Naive thymus-derived CD8-positive, alpha-beta T cell (primary cell): ENCODE results near the gene RABIF. TPM values are rescaled to one million over a fixed set of nuclear protein-coding genes. Genes with fewer than 3 reads are reported as not detected.

ENCODE experiments used
- ATAC-seq, 2 donors: fragments of 150-1000 bp; cut with Tn5 transposase in 1 of 2; sonication (Bioruptor Pico), chemical (Tn5 transposase) in 1 of 2; 1 replicate in 1 of 2; 2 replicates in 1 of 2; pipeline ENCODE4 v1.10.0; 2021; ENCODE audit warnings: mild to moderate bottlenecking in 2 of 2, moderate library complexity in 2 of 2
- POLR2A ChIA-PET: fragments of 350-600 bp; sonication (Branson Sonifier 250); formaldehyde crosslinking; loops from one replicate; lab custom pipeline; 2021; ENCODE audit warnings: antibody characterized with exemption; lab: Charles Lee
- DNase-seq, 10 donors: peaks; one replicate each; pipeline versions ENCODE4 v3.0.0 to v3.0.0-alpha.2; 2020 to 2022
- H3K27ac Mint-ChIP-seq, 10 donors: one replicate each; pipeline ENCODE4 v1.8.0; 2020 to 2022; ENCODE audit warnings: mild to moderate bottlenecking in 10 of 10, mixed read lengths in 10 of 10, moderate library complexity in 4 of 10, inconsistent platforms in 1 of 10
- H3K27me3 Mint-ChIP-seq, 5 donors: one replicate each; pipeline ENCODE4 v1.8.0; 2021 to 2022; ENCODE audit warnings: mixed read lengths in 5 of 5
- H3K36me3 Mint-ChIP-seq, 3 donors: one replicate each; pipeline ENCODE4 v1.8.0; 2020 to 2022; ENCODE audit warnings: mixed read lengths in 3 of 3, mild to moderate bottlenecking in 2 of 3, inconsistent platforms in 1 of 3
- H3K4me1 Mint-ChIP-seq, 4 donors: one replicate each; pipeline ENCODE4 v1.8.0; 2021 to 2022; ENCODE audit warnings: mixed read lengths in 4 of 4
- H3K4me3 Mint-ChIP-seq, 10 donors: one replicate each; pipeline ENCODE4 v1.8.0; 2020 to 2022; ENCODE audit warnings: mild to moderate bottlenecking in 10 of 10, mixed read lengths in 10 of 10, moderate library complexity in 6 of 10, inconsistent platforms in 1 of 10
- H3K9me3 Mint-ChIP-seq, 9 donors: one replicate each; pipeline ENCODE4 v1.8.0; 2020 to 2022; ENCODE audit warnings: mixed read lengths in 9 of 9, mild to moderate bottlenecking in 3 of 9, inconsistent platforms in 1 of 9, moderate library complexity in 1 of 9
- polyA plus RNA-seq, 3 donors: library from polyadenylated mRNA; unstranded; fragments of 300-500 nt; fragmentation: Illumina TruSeq; gene quantifications; one replicate each; pipeline ENCODE4 v1.2.3, GENCODE V29; 2021
- total RNA-seq, 8 experiments: library from RNA in 2 of 8; stranded (reverse) in 2 of 8; gene quantifications; one replicate each; pipeline ENCODE4 v1.2.3 and lab custom pipeline; 2021 to 2026

RABIF gene
- total and polyA plus RNA-seq, 5 experiments from 2014 or later: 13.8 to 20.3 (median 15.1) TPM

GRCh38 chr1:202862679-202863560 lies 26.0 kb downstream of the RABIF start:
- DNase-seq (no peak), ATAC-seq (no peak)
- peaks cover 9 to 17% (median 15%) of the 10 kb centered on the region in 4 donors for H3K4me1 Mint-ChIP-seq
- peaks cover 33 to 85% (median 48%) of the 10 kb centered on the region in 5 donors for H3K27me3 Mint-ChIP-seq
- no peaks in the 10 kb centered on the region for H3K36me3 Mint-ChIP-seq
- POLR2A ChIA-PET: no interaction called here
- no peaks in the 10 kb centered on the region for H3K9me3 Mint-ChIP-seq
- H3K4me3 Mint-ChIP-seq: peak overlapping the region in 7 of 10 donors; percentile 40 to 89 (median 85)
- no peak overlapping the region for H3K27ac Mint-ChIP-seq

DNA sequence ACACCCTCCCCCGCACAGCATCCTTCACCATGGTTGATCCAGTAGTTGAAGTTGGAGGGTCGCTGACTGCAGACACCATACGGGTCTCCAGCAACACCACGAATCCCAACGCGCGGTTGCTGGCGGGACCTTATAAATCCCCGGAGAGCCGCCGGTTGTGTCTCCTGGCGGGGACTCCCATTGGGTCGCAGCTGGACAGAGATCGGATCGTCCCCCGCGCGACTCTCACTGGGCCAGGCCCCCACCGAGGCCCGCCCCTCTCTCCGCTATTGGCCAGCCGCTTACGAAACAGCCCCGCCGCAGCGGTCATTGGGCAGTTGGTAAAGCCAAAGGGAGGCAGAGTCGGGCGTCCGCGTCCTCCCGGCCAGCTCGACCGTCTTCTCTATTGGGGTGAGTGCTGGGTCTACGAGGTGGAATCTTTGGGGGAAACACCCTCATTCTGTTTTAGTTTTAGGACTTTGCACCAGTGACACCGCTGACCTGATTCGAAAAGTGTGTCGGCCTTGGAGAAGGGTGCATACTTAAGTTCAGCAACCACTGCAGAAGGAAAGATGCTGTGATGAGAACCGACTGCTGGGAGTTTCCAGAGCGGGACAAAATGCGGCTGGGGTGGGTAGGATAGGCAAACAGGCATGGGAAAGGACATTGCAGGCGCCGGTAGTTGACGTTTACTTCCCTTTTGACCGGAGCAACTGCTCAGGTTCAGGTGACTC lies 27.4 kb downstream of the RABIF start:
- H3K4me1 Mint-ChIP-seq: peaks cover 9 to 17% (median 15%) of the 10 kb centered on the region in 4 donors
- ATAC-seq (peak; percentile 44 to 73), DNase-seq (peak in 5 of 10 donors; percentile 7 to 27 (median 15))
- H3K27ac Mint-ChIP-seq: no peak overlapping the region
- H3K36me3 Mint-ChIP-seq: no peaks in the 10 kb centered on the region
- H3K27me3 Mint-ChIP-seq: peaks cover 33 to 79% (median 45%) of the 10 kb centered on the region in 5 donors
- POLR2A ChIA-PET: no interaction called here
- no peaks in the 10 kb centered on the region for H3K9me3 Mint-ChIP-seq
- peak overlapping the region; percentile 75 to 89 (median 83) for H3K4me3 Mint-ChIP-seq

DNA sequence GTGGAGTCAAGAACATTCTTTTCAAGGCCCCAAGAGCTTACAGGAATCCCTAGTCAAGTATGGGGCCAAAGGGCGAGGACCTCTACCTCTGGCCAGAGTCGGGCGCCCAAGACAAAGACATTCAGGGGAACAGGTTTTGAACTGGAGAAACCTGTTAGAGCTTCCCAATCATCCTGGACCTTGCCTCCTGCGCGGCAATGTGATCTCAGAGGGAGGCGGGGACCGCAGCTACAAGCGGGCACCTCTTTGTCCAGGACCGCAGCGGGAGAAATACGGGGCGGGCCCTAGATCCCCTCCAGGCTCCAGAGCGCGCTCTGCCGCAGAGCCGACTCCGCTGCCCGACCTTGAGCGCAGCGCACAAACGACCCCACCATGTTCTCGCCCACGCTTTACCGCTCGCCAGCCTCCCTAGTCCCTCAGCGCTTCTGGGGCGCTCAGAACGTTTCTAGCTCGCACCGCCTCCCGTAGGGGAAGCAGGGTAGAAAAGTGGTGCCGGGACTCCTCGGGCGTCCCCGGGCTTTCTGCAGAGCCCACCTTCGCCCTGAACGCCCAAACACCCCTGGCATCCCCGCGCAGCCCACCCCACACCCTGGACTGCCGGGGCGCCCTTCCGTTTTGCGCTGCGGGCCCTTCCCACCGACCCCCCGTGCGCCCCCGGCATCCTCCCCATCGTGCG lies 28.1 kb downstream of the RABIF start:
- peak overlapping the region in 1 of 10 donors; percentile 38 for H3K27ac Mint-ChIP-seq
- H3K27me3 Mint-ChIP-seq: peaks cover 29 to 73% (median 42%) of the 10 kb centered on the region in 5 donors
- H3K36me3 Mint-ChIP-seq: no peaks in the 10 kb centered on the region

DNA sequence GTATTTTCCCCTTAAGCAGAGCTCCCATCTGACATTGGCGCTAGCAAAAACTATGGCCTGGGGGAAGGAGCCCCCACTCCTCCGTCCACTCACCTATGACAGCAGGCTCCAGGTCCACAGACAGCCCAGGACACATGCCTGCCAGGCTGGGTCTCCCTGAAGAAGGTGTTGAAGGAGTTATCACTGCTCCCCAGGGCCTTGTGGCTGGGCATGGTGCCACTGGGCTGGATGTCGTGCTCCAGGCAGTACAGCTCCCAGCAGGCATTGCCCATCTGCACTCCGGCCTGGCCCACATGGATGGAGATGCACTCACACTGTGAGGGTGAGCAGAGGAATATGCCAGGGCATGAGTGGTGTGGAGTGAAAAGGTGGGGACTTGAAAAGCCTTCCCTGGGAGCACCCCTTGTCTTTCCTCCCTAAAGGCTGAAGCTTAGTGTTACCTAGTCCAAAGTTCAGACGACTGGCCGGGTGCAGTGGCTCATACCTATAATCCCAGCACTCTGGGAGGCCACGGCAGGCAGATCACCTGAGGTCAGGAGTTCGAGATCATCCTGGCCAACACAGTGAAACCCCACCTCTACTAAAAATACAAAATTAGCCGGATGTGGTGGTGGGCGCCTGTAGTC lies 30.0 kb downstream of the RABIF start:
- Mint-ChIP-seq H3K4me1 (peaks cover 9 to 17% (median 15%) of the 10 kb centered on the region in 4 donors), H3K9me3 (no peaks in the 10 kb centered on the region), H3K36me3 (no peaks in the 10 kb centered on the region), H3K27ac (no peak overlapping the region), H3K27me3 (peaks cover 17 to 53% (median 31%) of the 10 kb centered on the region in 5 donors), H3K4me3 (peak overlapping the region in 1 of 10 donors; percentile 26)
- POLR2A ChIA-PET: no interaction called here
- no peak for DNase-seq
- no peak for ATAC-seq

More for the DNA sequence above, 28.1 kb downstream of the RABIF start:
- Mint-ChIP-seq H3K4me3 (peak overlapping the region; percentile 75 to 89 (median 83)), H3K9me3 (no peaks in the 10 kb centered on the region), H3K4me1 (peaks cover 9 to 17% (median 15%) of the 10 kb centered on the region in 4 donors)
- peak; percentile 87 to 88 for ATAC-seq
- peak in 8 of 10 donors; percentile 5 to 66 (median 26) for DNase-seq
- POLR2A ChIA-PET: no interaction called here

DNA sequence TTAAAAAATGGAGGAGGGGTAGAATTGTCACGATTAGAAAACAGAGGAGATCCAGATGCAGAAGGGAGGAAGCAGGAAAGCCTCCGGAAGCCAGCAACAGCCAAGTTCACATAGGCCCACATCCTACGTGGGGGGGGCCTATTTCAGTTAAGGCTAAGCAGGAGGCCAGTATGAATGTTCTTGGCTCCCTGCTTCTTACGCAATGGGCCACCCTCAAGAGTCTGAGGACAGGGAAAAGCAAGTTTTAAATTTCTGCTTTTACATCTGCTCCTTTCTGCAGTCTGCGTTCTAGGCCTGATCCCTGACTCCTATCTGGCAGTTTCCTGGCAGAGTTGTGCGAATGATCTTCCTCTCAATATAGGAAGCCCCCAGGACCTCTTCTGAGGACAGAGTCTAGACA lies 30.6 kb downstream of the RABIF start:
- H3K27ac Mint-ChIP-seq: no peak overlapping the region
- no peak for ATAC-seq
- DNase-seq: no peak
- POLR2A ChIA-PET: no interaction called here
- H3K4me1 Mint-ChIP-seq: peaks cover 9 to 17% (median 15%) of the 10 kb centered on the region in 4 donors
- H3K4me3 Mint-ChIP-seq: no peak overlapping the region
- peaks cover 14 to 47% (median 28%) of the 10 kb centered on the region in 5 donors for H3K27me3 Mint-ChIP-seq
- H3K9me3 Mint-ChIP-seq: no peaks in the 10 kb centered on the region
- H3K36me3 Mint-ChIP-seq: no peaks in the 10 kb centered on the region

- POLR2A ChIA-PET: interaction anchor here (0.5 kb wide), 1 partner anchor 126 kb away, joined by 3 read pairs; no protein-coding TSS in a partner anchor
- H3K9me3 Mint-ChIP-seq: no peaks in the 10 kb centered on the region
- peak overlapping the region in 1 of 10 donors; percentile 9 for H3K27ac Mint-ChIP-seq
- peaks cover 8 to 16% (median 14%) of the 10 kb centered on the region in 4 donors for H3K4me1 Mint-ChIP-seq
- DNase-seq (no peak), ATAC-seq (no peak)
- no peak overlapping the region for H3K4me3 Mint-ChIP-seq
- no peaks in the 10 kb centered on the region for H3K36me3 Mint-ChIP-seq
- H3K27me3 Mint-ChIP-seq: peaks cover 8 to 36% (median 21%) of the 10 kb centered on the region in 5 donors
These were observed 31.8 kb downstream of the RABIF start for GRCh38 chr1:202857136-202857610.

- H3K27me3 Mint-ChIP-seq: peaks cover 2 to 24% (median 11%) of the 10 kb centered on the region in 5 donors
- H3K4me1 Mint-ChIP-seq: peaks cover 0 to 6% (median 4%) of the 10 kb centered on the region in 4 donors
- POLR2A ChIA-PET: no interaction called here
- no peak overlapping the region for H3K4me3 Mint-ChIP-seq
- no peak overlapping the region for H3K27ac Mint-ChIP-seq
- no peak for DNase-seq
- no peak for ATAC-seq
- no peaks in the 10 kb centered on the region for H3K36me3 Mint-ChIP-seq
- H3K9me3 Mint-ChIP-seq: no peaks in the 10 kb centered on the region
These were observed 32.9 kb downstream of the RABIF start for GRCh38 chr1:202856014-202856413.

- Mint-ChIP-seq H3K4me1 (peaks cover 0 to 4% (median 0%) of the 10 kb centered on the region in 4 donors), H3K27ac (no peak overlapping the region), H3K36me3 (no peaks in the 10 kb centered on the region), H3K4me3 (no peak overlapping the region), H3K27me3 (peaks cover 2 to 14% (median 2%) of the 10 kb centered on the region in 5 donors), H3K9me3 (no peaks in the 10 kb centered on the region)
- DNase-seq: no peak
- POLR2A ChIA-PET: no interaction called here
- ATAC-seq: no peak
These were observed 34.2 kb downstream of the RABIF start for GRCh38 chr1:202854787-202855186.

GRCh38 chr1:202852163-202852904 lies 36.6 kb downstream of the RABIF start:
- no peak overlapping the region for H3K4me3 Mint-ChIP-seq
- POLR2A ChIA-PET: no interaction called here
- no peak overlapping the region for H3K27ac Mint-ChIP-seq
- ATAC-seq (peak in 1 of 2 donors; percentile 54), DNase-seq (peak in 2 of 10 donors; percentile 13 to 14)
- no peaks in the 10 kb centered on the region for H3K36me3 Mint-ChIP-seq
- no peaks in the 10 kb centered on the region for H3K27me3 Mint-ChIP-seq
- no peaks in the 10 kb centered on the region for H3K9me3 Mint-ChIP-seq
- H3K4me1 Mint-ChIP-seq: peaks cover 0 to 5% (median 0%) of the 10 kb centered on the region in 4 donors

GRCh38 chr1:202850593-202851362 lies 38.2 kb downstream of the RABIF start:
- ATAC-seq (no peak), DNase-seq (no peak)
- POLR2A ChIA-PET: no interaction called here
- Mint-ChIP-seq H3K9me3 (no peaks in the 10 kb centered on the region), H3K27ac (no peak overlapping the region), H3K36me3 (no peaks in the 10 kb centered on the region), H3K27me3 (peaks cover 0 to 4% (median 0%) of the 10 kb centered on the region in 5 donors), H3K4me1 (peaks cover 0 to 5% (median 0%) of the 10 kb centered on the region in 4 donors), H3K4me3 (no peak overlapping the region)

GRCh38 chr1:202848191-202848542 lies 40.8 kb downstream of the RABIF start:
- Mint-ChIP-seq H3K9me3 (no peaks in the 10 kb centered on the region), H3K27ac (no peak overlapping the region), H3K4me1 (peaks cover 0 to 5% (median 0%) of the 10 kb centered on the region in 4 donors), H3K4me3 (no peak overlapping the region), H3K36me3 (no peaks in the 10 kb centered on the region), H3K27me3 (peaks cover 0 to 12% (median 1%) of the 10 kb centered on the region in 5 donors)
- ATAC-seq (no peak), DNase-seq (no peak)
- POLR2A ChIA-PET: no interaction called here
